ENCODE measurements around the gene TXLNA. TPM values are rescaled to one million over a fixed set of nuclear protein-coding genes. Genes with fewer than 3 reads are reported as not detected.
"Not testable (repeated sequence)": the region's sequence is repeated elsewhere in the genome, so short reads cannot be mapped to it uniquely, and the experiment has no call there.

TXLNA gene
- total RNA-seq, 2 experiments from 2014 or later: 47.3 to 47.5 TPM

DNA sequence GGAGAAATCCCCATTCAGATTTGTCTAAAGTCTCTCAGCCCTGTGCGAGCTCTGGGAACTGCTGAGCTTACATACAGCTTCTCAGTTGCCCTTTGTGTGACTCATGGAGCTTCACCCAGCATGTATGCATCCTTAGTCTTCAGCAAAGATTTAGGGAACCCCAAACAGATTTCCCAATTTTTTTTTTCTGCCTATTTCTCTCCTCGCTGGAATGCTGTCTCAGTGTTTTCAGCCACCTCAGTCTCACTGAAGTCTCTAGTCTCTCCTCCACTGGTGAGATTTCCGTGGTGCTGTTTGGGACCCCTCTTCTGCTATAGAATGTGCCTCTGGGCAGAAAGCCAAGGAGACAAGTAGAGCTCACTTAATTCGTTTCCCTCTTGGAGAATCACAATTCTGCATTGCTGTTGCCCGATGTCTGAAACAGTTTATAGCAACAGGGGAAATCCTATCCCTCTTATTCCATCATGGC lies 28.1 kb upstream of the TXLNA start:
- no peaks in the 10 kb centered on the region for H4K20me1 ChIP-seq (ENCODE audit: insufficient read depth, low read length)
- no peaks in the 10 kb centered on the region for H3K9me2 ChIP-seq (ENCODE audit: insufficient read depth, low read length)
- no peak overlapping the region for H3K4me3 ChIP-seq (ENCODE audit: low read depth, low read length, poor library complexity, severe bottlenecking)
- ChIA-PET POLR2A (no interaction called here), CTCF (ENCODE audit: unreplicated experiment) (no interaction called here)
- no peak for DNase-seq (ENCODE audit: low spot score)
- BruUV-seq (replicated peaks): no TSS peak
- H3K4me2 ChIP-seq (ENCODE audit: low read length): no peak overlapping the region
- peaks cover 45% of the 10 kb centered on the region for H3K36me3 ChIP-seq (ENCODE audit: insufficient read depth, low read length)
- intact Hi-C loops (cut with micrococcal nuclease; ENCODE audit: unreplicated experiment): no loop called here
- no peaks in the 10 kb centered on the region for H3K4me1 ChIP-seq (ENCODE audit: insufficient read depth, low read length, poor library complexity, severe bottlenecking)
- H2AFZ ChIP-seq (ENCODE audit: low read length): no peak overlapping the region
- H3K27ac ChIP-seq (ENCODE audit: low read depth, low read length, poor library complexity, severe bottlenecking): no peak overlapping the region
- H3K79me2 ChIP-seq (ENCODE audit: insufficient read depth, low read depth, low read length): peaks cover 49% of the 10 kb centered on the region
- TF ChIP-seq, protein P1, sequence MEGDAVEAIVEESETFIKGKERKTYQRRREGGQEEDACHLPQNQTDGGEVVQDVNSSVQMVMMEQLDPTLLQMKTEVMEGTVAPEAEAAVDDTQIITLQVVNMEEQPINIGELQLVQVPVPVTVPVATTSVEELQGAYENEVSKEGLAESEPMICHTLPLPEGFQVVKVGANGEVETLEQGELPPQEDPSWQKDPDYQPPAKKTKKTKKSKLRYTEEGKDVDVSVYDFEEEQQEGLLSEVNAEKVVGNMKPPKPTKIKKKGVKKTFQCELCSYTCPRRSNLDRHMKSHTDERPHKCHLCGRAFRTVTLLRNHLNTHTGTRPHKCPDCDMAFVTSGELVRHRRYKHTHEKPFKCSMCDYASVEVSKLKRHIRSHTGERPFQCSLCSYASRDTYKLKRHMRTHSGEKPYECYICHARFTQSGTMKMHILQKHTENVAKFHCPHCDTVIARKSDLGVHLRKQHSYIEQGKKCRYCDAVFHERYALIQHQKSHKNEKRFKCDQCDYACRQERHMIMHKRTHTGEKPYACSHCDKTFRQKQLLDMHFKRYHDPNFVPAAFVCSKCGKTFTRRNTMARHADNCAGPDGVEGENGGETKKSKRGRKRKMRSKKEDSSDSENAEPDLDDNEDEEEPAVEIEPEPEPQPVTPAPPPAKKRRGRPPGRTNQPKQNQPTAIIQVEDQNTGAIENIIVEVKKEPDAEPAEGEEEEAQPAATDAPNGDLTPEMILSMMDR (conservative IDR thresholded peaks at IDR 0.05; ENCODE audit: low read length): no peak
- no peak for TF ChIP-seq EZH2phosphoT487 (IDR thresholded peaks at IDR 0.05; ENCODE audit: borderline replicate concordance, low read depth, low read length)
- H3K9me3 ChIP-seq (ENCODE audit: low read length): peaks cover 18% of the 10 kb centered on the region

DNA sequence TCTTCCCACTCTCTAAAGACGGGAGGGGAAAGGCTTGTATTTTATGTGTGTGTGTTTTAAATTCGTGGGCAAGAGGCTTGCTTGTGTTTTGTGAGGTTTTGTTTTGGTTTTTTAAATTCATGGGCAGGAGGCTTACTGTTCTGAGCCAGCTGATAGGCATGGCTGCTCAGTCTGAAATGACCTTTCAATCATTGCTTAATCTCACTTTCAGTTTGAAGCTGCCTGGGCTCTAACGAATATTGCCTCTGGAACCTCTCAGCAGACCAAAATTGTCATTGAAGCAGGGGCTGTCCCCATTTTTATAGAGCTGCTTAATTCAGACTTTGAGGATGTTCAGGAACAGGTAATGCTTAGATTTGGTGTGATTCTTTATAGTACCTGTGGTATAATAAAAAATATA lies 20.3 kb upstream of the TXLNA start:
- DNase-seq (ENCODE audit: low spot score): no peak
- Histone ChIP-seq H3K9me3 (ENCODE audit: low read length) (no peaks in the 10 kb centered on the region), H2AFZ (ENCODE audit: low read length) (no peak overlapping the region), H3K4me3 (ENCODE audit: low read depth, low read length, poor library complexity, severe bottlenecking) (no peak overlapping the region), H3K4me1 (ENCODE audit: insufficient read depth, low read length, poor library complexity, severe bottlenecking) (no peaks in the 10 kb centered on the region), H3K27ac (ENCODE audit: low read depth, low read length, poor library complexity, severe bottlenecking) (no peak overlapping the region), H3K36me3 (ENCODE audit: insufficient read depth, low read length) (peaks cover 87% of the 10 kb centered on the region), H3K4me2 (ENCODE audit: low read length) (no peak overlapping the region), H3K79me2 (ENCODE audit: insufficient read depth, low read depth, low read length) (no peaks in the 10 kb centered on the region), H3K9me2 (ENCODE audit: insufficient read depth, low read length) (no peaks in the 10 kb centered on the region), H4K20me1 (ENCODE audit: insufficient read depth, low read length) (no peaks in the 10 kb centered on the region)
- POLR2A ChIA-PET: interaction anchor here (0.6 to 1.0 kb wide), 2 partner anchors 37 to 156 kb away, joined by 3 to 4 read pairs; no protein-coding TSS in a partner anchor
- BruUV-seq (replicated peaks): no TSS peak
- CTCF ChIA-PET (ENCODE audit: unreplicated experiment): no interaction called here
- no peak for TF ChIP-seq EZH2phosphoT487 (IDR thresholded peaks at IDR 0.05; ENCODE audit: borderline replicate concordance, low read depth, low read length)
- TF ChIP-seq, protein P1 (conservative IDR thresholded peaks at IDR 0.05; ENCODE audit: low read length): no peak
- intact Hi-C loops (cut with micrococcal nuclease; ENCODE audit: unreplicated experiment): no loop called here

DNA sequence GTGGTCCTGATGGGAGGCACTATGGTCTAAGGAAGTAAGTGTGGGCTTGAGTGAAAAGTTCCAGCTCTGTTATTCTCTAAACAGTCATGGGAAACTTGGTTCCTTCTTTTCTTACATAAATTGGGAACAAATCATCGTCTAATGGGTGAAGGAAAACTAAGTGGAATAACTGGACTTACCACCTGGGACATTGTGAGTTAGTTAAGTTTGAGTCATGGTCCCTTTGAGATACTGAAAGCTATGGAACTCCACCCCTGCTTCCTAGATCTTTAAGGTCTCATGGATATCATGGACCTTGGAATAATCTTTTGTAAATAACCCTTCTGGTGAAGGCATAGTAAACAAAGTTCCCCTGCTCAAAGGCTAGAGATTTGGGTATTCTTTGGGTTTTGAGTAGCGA lies 16.1 kb upstream of the TXLNA start:
- Histone ChIP-seq H3K4me1 (ENCODE audit: insufficient read depth, low read length, poor library complexity, severe bottlenecking) (no peaks in the 10 kb centered on the region), H3K79me2 (ENCODE audit: insufficient read depth, low read depth, low read length) (no peaks in the 10 kb centered on the region), H3K4me2 (ENCODE audit: low read length) (no peak overlapping the region), H3K9me2 (ENCODE audit: insufficient read depth, low read length) (no peaks in the 10 kb centered on the region), H3K9me3 (ENCODE audit: low read length) (no peaks in the 10 kb centered on the region), H3K27ac (ENCODE audit: low read depth, low read length, poor library complexity, severe bottlenecking) (no peak overlapping the region), H3K4me3 (ENCODE audit: low read depth, low read length, poor library complexity, severe bottlenecking) (no peak overlapping the region), H4K20me1 (ENCODE audit: insufficient read depth, low read length) (no peaks in the 10 kb centered on the region), H3K36me3 (ENCODE audit: insufficient read depth, low read length) (peaks cover 80% of the 10 kb centered on the region), H2AFZ (ENCODE audit: low read length) (no peak overlapping the region)
- BruUV-seq (replicated peaks): no TSS peak
- no peak for TF ChIP-seq EZH2phosphoT487 (IDR thresholded peaks at IDR 0.05; ENCODE audit: borderline replicate concordance, low read depth, low read length)
- TF ChIP-seq, protein P1 (conservative IDR thresholded peaks at IDR 0.05; ENCODE audit: low read length): no peak
- ChIA-PET CTCF (ENCODE audit: unreplicated experiment) (no interaction called here), POLR2A (interaction anchor here (1.0 kb wide), 1 partner anchor 16 kb away, joined by 3 read pairs; the partner anchor contains the start of gene TXLNA)
- DNase-seq (ENCODE audit: low spot score): no peak
- intact Hi-C loops (cut with micrococcal nuclease; ENCODE audit: unreplicated experiment): no loop called here

DNA sequence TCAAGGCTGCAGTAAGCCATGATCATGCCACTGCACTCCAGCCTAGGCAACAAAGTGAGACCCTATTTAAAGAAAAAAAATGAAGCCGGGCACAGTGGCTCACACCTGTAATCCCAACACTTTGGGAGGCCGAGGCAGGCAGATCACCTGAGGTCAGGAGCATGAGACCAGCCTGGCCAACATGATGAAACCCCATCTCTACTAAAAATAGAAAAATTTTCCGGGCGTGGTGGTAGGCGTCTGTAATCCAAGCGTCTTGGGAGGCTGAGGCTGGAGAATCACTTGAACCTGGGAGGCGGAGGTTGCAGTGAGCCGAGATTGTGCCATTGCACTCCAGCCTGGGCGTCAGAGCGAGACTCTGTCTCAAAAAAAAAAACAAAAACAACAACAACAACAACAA lies 13.8 kb upstream of the TXLNA start:
- POLR2A ChIA-PET: not testable (repeated sequence)

More for the DNA sequence above, 13.8 kb upstream of the TXLNA start:
- H3K4me1 ChIP-seq (ENCODE audit: insufficient read depth, low read length, poor library complexity, severe bottlenecking); H3K4me3 ChIP-seq (ENCODE audit: low read depth, low read length, poor library complexity, severe bottlenecking); H4K20me1 ChIP-seq (ENCODE audit: insufficient read depth, low read length); H3K4me2 ChIP-seq (ENCODE audit: low read length); H3K79me2 ChIP-seq (ENCODE audit: insufficient read depth, low read depth, low read length); BruUV-seq (replicated peaks); H2AFZ ChIP-seq (ENCODE audit: low read length); H3K9me2 ChIP-seq (ENCODE audit: insufficient read depth, low read length); intact Hi-C loops (cut with micrococcal nuclease; ENCODE audit: unreplicated experiment); H3K9me3 ChIP-seq (ENCODE audit: low read length); CTCF ChIA-PET (ENCODE audit: unreplicated experiment); H3K27ac ChIP-seq (ENCODE audit: low read depth, low read length, poor library complexity, severe bottlenecking); DNase-seq (ENCODE audit: low spot score): not testable (repeated sequence)
- H3K36me3 ChIP-seq (ENCODE audit: insufficient read depth, low read length): peaks cover 78% of the 10 kb centered on the region

All from OCI-LY7 (cell line).